Ovary (tissue), 9 donors: ENCODE measurements around the gene NIPA2. TPM values are rescaled to one million over a fixed set of nuclear protein-coding genes. Genes with fewer than 3 reads are reported as not detected.

Source experiments
- DNase-seq, 5 donors: peaks; one replicate each; pipeline ENCODE4 v3.0.0-alpha.2; 2019 to 2020
- H3K27ac ChIP-seq, 2 donors: fragments of 200-600 bp; one replicate each; pipeline versions ENCODE4 v1.5.1 to v1.8.0; 2019 to 2022
- H3K27me3 ChIP-seq: fragments of 200-600 bp; one replicate; pipeline ENCODE4 v1.8.0; 2022
- H3K36me3 ChIP-seq: fragments of 200-600 bp; sonication (generic); one replicate; pipeline ENCODE4 v1.5.1; 2019
- H3K4me1 ChIP-seq: one replicate; pipeline ENCODE4 v1.8.1; 2013; ENCODE audit warnings: mild to moderate bottlenecking, moderate library complexity; ENCODE audit not compliant: insufficient read depth
- H3K4me3 ChIP-seq: fragments of 200-600 bp; sonication (generic); one replicate; pipeline ENCODE4 v1.5.1; 2017
- H3K9me3 ChIP-seq, 2 donors: fragments of 200-600 bp in 1 of 2; sonication (generic) in 1 of 2; one replicate each; pipeline versions ENCODE4 v1.5.1 to v1.8.1; 2013 to 2019; ENCODE audit warnings: mild to moderate bottlenecking in 1 of 2, moderate library complexity in 1 of 2
- EP300 ChIP-seq: sonication (generic); formaldehyde crosslinking; IDR thresholded peaks from one replicate; pipeline ENCODE4 v1.6.1; 2017; ENCODE audit warnings: antibody characterized with exemption
- POLR2A ChIP-seq: fragments of 450-650 bp; IDR thresholded peaks from one replicate; pipeline ENCODE4 v1.6.1; 2017; ENCODE audit warnings: antibody characterized with exemption, mild to moderate bottlenecking, moderate library complexity
- WGBS, 3 donors: extraction: QIAGEN DNeasy Blood & Tissue Kit in 1 of 3; methylation state at CpG; one replicate each; pipeline versions ENCODE4 v1.1.5 to v1.1.7; 2013 to 2017; 5-methylcytosine and 5-hydroxymethylcytosine counted together
- intact Hi-C, 4 donors: fragments of 100-400 bp; cut with DNase I; formaldehyde crosslinking; loops; one replicate each; pipeline versions ENCODE4 v1.11.0 to v1.15.1; 2022 to 2023
- polyA plus RNA-seq, 2 donors: library from polyadenylated mRNA; stranded (reverse); fragments of 200-250 nt in 1 of 2; fragments of 350-450 nt in 1 of 2; fragmentation: Illumina TruSeq in 1 of 2; extraction: RNeasy Lipid Tissue Mini Kit (QIAGEN cat#74804) in 1 of 2; gene quantifications; one replicate each; pipeline ENCODE4 v1.2.3, GENCODE V29; 2013 to 2014
- total RNA-seq, 7 donors: library from RNA; depleted of rRNA in 2 of 7; stranded (reverse); fragments of >200 nt in 2 of 7; fragmentation: NEBNext Ultra II Directional in 3 of 7; extraction: Animal tissue kit (Norgen Biotek cat#: 25700) in 3 of 7; gene quantifications; one replicate each; pipeline versions ENCODE4 v1.1.0 to v1.2.4, GENCODE V29; 2016 to 2023
- TF ChIP-seq, protein P1 (sequence below), 3 donors: fragments of 450-650 bp in 2 of 3; fragments of 200-600 bp in 1 of 3; IDR thresholded peaks; one replicate each; pipeline versions ENCODE4 v1.5.1 to v1.8.0; 2016 to 2022; ENCODE audit warnings: antibody characterized with exemption in 3 of 3, mild to moderate bottlenecking in 1 of 3
- donor health status: DM: no; HTN: no; CAD: no; lungs with moderate emphysema.
- donor health status: DM: no; HTN: no; CAD: no.
- donor health status: Bipolar disorder and iron deficiency.
- donor health status: DM: yes; HTN: yes; CAD: no.
- donor health status: DM: no; HTN: no; CAD: no.
- donor health status: DM: yes; HTN: yes; CAD: no.

NIPA2 gene
- total and polyA plus RNA-seq, 9 donors: 13.9 to 44.4 (median 30.2) TPM

DNA sequence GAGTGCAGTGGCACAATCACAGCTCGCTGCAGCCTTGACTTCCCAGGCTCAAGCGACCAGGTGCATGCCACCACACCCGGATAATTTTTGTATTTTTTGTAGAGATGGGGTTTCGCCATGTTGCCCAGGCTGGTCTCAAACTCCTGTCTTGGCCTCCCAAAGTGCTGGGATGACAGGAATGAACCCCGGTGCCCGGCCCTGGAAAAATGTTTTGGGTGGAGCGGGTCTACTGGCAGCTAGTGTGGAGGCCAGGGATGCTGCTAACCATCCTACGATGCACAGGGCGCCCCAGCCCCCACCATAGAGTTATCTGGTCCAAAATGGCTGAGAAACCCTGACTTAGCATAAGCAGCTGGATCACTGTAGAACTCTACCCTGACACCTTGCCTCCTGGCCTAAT, 35.4 kb downstream of the NIPA2 start:
- no peaks in the 10 kb centered on the region for H3K36me3 ChIP-seq
- intact Hi-C loops: no loop called here
- no peak for DNase-seq
- no peaks in the 10 kb centered on the region for H3K27me3 ChIP-seq
- no peak for TF ChIP-seq POLR2A
- no peak overlapping the region for H3K4me3 ChIP-seq
- H3K4me1 ChIP-seq: no peaks in the 10 kb centered on the region
- no peak overlapping the region for H3K27ac ChIP-seq
- 94 to 99% (median 97%) methylated on average over 9 of the region's 9 CpGs for WGBS, 3 donors
- H3K9me3 ChIP-seq: no peaks in the 10 kb centered on the region

DNA sequence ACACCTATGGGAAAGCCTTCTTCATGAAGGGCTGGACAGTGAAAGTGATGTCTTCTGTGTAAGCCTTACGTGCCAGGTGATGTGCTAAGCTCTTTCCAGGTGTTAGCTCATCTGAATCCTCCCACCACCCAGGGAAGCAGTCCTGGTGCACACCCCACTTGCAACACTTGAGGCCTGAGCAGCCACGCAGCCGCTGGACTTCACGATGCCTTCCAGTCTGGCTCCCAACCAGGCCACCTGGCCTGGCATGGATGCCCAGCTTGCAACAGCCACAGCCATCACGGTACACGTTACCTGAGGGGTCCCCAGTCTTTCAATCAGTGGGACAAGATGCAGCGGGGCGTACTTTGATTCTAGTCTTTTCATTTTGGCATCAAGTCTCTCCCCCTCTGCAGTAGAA, 35.8 kb downstream of the NIPA2 start:
- H3K27me3 ChIP-seq: no peaks in the 10 kb centered on the region
- no peak for DNase-seq
- WGBS, 3 donors: 94 to 98% (median 97%) methylated on average over 8 of the region's 8 CpGs
- no peaks in the 10 kb centered on the region for H3K9me3 ChIP-seq
- no peak overlapping the region for H3K4me3 ChIP-seq
- no peak for TF ChIP-seq POLR2A
- no peak for TF ChIP-seq EP300
- TF ChIP-seq, protein P1, sequence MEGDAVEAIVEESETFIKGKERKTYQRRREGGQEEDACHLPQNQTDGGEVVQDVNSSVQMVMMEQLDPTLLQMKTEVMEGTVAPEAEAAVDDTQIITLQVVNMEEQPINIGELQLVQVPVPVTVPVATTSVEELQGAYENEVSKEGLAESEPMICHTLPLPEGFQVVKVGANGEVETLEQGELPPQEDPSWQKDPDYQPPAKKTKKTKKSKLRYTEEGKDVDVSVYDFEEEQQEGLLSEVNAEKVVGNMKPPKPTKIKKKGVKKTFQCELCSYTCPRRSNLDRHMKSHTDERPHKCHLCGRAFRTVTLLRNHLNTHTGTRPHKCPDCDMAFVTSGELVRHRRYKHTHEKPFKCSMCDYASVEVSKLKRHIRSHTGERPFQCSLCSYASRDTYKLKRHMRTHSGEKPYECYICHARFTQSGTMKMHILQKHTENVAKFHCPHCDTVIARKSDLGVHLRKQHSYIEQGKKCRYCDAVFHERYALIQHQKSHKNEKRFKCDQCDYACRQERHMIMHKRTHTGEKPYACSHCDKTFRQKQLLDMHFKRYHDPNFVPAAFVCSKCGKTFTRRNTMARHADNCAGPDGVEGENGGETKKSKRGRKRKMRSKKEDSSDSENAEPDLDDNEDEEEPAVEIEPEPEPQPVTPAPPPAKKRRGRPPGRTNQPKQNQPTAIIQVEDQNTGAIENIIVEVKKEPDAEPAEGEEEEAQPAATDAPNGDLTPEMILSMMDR (IDR thresholded peaks at IDR 0.05): no peak
- intact Hi-C loops: no loop called here
- H3K36me3 ChIP-seq: no peaks in the 10 kb centered on the region
- no peak overlapping the region for H3K27ac ChIP-seq
- no peaks in the 10 kb centered on the region for H3K4me1 ChIP-seq

- Histone ChIP-seq H3K4me3 (no peak overlapping the region), H3K4me1 (no peaks in the 10 kb centered on the region), H3K27me3 (no peaks in the 10 kb centered on the region), H3K9me3 (no peaks in the 10 kb centered on the region), H3K36me3 (no peaks in the 10 kb centered on the region), H3K27ac (no peak overlapping the region)
- DNase-seq: no peak
- intact Hi-C loops: no loop called here
- 84 to 87% (median 85%) methylated on average over 7 of the region's 7 CpGs for WGBS, 3 donors
- TF ChIP-seq POLR2A (no peak), EP300 (no peak)
- TF ChIP-seq, protein P1 (IDR thresholded peaks at IDR 0.05): no peak
Measured at GRCh38 chr15:22874966-22875365, 36.5 kb downstream of the NIPA2 start.

GRCh38 chr15:22877117-22877516, 38.7 kb downstream of the NIPA2 start:
- H3K9me3 ChIP-seq: no peaks in the 10 kb centered on the region
- H3K27ac ChIP-seq: no peak overlapping the region
- H3K4me3 ChIP-seq: no peak overlapping the region
- TF ChIP-seq EP300: no peak
- TF ChIP-seq POLR2A: no peak
- TF ChIP-seq, protein P1 (IDR thresholded peaks at IDR 0.05): no peak
- WGBS, 3 donors: 96 to 99% (median 98%) methylated on average over 5 of the region's 5 CpGs
- no peaks in the 10 kb centered on the region for H3K27me3 ChIP-seq
- H3K36me3 ChIP-seq: no peaks in the 10 kb centered on the region
- DNase-seq: no peak
- H3K4me1 ChIP-seq: no peaks in the 10 kb centered on the region
- intact Hi-C loops: no loop called here

GRCh38 chr15:22877607-22878006, 39.1 kb downstream of the NIPA2 start:
- no peaks in the 10 kb centered on the region for H3K4me1 ChIP-seq
- no peak overlapping the region for H3K27ac ChIP-seq
- DNase-seq: no peak
- no peaks in the 10 kb centered on the region for H3K9me3 ChIP-seq
- H3K4me3 ChIP-seq: no peak overlapping the region
- intact Hi-C loops: no loop called here
- no peaks in the 10 kb centered on the region for H3K36me3 ChIP-seq
- TF ChIP-seq, protein P1 (IDR thresholded peaks at IDR 0.05): no peak
- TF ChIP-seq POLR2A: no peak
- TF ChIP-seq EP300: no peak
- 94 to 97% (median 96%) methylated on average over 8 of the region's 8 CpGs for WGBS, 3 donors
- H3K27me3 ChIP-seq: no peaks in the 10 kb centered on the region
